SK-N-MC (cell line): ENCODE data around the gene RFFL.

Source experiments
- EZH2 ChIP-seq: fragments of 200-600 bp; sonication (generic); IDR thresholded peaks from one replicate; pipeline ENCODE4 v1.6.1; 2017; ENCODE audit warnings: antibody characterized with exemption
- POLR2AphosphoS5 ChIP-seq: IDR thresholded peaks from 2 replicates; pipeline ENCODE4 v1.6.1; 2012; ENCODE audit warnings: mild to moderate bottlenecking, low read depth, low read length, borderline replicate concordance

- TF ChIP-seq EZH2 = no peak
- TF ChIP-seq POLR2AphosphoS5 = no peak
These were observed 37.5 kb upstream of the RFFL start for GRCh38 chr17:35101036-35101435.
